ENCODE measurements around the gene CGN. TPM values are rescaled to one million over a fixed set of nuclear protein-coding genes. Genes with fewer than 3 reads are reported as not detected.

CGN gene
- total RNA-seq, 1 donor: 1.7 TPM

DNA sequence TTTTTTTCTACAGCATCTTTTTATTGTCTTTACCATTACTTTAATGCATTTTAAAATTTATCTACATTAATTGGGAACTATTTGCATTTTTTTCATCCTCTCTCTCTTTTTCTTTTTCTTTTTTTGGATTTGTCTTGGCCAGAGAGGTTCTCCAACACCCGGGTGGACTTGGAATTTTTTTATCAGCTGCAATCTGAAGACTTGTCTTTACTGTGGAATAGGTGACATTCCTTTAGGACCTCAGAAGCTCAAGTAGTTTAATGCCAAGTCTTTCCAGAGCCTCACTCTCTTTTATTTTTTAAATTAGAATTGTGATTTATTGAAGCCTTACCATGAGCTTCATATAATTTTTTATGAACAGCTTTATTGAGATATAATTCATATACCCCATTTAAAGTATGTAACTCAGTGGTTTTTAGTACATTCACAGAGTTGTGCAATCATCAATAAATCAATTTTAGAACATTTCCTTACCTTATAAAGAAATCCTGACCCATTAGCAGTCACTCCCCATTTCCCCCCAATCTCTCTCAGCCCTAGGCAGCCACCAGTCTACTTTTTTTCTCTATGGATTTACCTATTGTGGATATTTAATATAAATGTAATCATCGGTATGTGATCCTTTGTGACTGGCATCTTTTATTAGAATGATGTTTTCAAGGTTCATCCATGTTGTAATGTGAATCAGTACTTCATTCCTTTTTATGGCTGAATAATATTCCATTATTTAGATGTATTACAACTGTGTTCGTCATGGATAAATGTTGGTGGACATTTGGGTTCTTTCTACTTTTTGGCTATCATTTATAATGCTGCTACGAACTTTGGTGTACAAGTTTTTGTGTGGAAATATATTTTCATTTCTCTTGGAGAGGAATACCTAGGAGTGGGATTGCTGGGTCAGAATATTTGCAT is 35.1 kb downstream of the CGN start:
- no peak overlapping the region for H3K4me3 ChIP-seq (ENCODE audit: low read length)
- H3K27me3 ChIP-seq (ENCODE audit: insufficient read depth, low read length): peaks cover 4% of the 10 kb centered on the region
- H3K9me3 ChIP-seq (ENCODE audit: low read depth, low read length): no peaks in the 10 kb centered on the region
- peaks cover 2% of the 10 kb centered on the region for H3K4me1 ChIP-seq (ENCODE audit: insufficient read depth, low read length)

DNA sequence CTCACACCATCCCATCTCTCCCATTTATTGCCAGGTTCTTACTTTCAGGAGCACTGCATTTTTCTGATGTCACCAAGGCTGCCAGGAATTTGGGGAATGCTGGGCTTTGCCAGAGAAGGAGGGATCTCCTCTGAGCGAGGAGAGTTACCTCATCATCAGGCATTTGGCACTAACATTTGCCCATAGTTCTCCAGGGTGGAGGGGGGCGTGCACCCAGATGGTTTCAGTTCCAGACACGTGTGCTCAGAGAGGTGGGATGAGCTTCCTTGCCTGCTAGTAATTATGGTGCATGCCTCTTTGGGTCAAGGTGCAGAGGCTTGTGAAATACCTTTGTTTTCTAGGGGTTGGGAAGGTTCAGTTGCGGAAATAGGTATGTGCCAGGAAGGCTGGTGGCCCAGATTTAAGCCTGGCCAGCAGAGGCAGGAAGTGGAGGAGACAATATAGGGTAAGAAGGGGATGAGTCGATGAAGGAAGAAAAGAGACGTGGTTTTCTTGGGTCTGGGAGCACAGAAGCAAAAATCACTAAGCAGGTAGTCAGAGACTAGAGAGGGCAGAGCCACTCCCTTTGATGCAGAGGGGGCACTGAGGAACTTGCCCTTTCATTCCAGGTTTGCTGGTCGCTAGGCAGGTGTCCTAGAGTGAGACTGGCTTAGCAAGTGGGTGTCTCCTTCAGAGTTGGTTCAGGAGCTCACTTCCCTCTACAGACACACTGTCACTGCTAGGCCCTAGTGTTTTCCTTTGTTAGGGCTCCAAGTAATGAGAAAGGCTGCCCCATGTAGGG is 36.1 kb downstream of the CGN start:
- H3K27me3 ChIP-seq (ENCODE audit: insufficient read depth, low read length): peaks cover 3% of the 10 kb centered on the region
- no peak overlapping the region for H3K4me3 ChIP-seq (ENCODE audit: low read length)
- H3K4me1 ChIP-seq (ENCODE audit: insufficient read depth, low read length): no peaks in the 10 kb centered on the region
- H3K9me3 ChIP-seq (ENCODE audit: low read depth, low read length): no peaks in the 10 kb centered on the region

DNA sequence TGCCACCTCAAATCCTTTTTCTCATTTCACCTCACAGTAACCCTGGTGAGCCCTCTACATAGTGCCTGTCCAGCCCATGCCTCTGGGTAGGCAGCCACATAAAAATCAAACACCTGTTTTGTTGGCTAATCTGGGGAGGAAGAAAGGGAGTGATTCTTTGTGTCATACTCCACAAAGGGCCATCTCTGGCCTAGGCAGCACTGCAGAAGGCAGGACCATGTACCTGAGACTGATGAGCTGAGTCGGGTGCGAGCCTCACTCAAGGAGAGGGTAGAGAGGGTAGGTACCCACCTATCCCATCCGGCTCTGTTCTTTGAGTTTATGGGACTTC is 36.7 kb downstream of the CGN start:
- Histone ChIP-seq H3K4me1 (ENCODE audit: insufficient read depth, low read length) (no peaks in the 10 kb centered on the region), H3K27me3 (ENCODE audit: insufficient read depth, low read length) (no peaks in the 10 kb centered on the region), H3K9me3 (ENCODE audit: low read depth, low read length) (no peaks in the 10 kb centered on the region), H3K4me3 (ENCODE audit: low read length) (no peak overlapping the region)

DNA sequence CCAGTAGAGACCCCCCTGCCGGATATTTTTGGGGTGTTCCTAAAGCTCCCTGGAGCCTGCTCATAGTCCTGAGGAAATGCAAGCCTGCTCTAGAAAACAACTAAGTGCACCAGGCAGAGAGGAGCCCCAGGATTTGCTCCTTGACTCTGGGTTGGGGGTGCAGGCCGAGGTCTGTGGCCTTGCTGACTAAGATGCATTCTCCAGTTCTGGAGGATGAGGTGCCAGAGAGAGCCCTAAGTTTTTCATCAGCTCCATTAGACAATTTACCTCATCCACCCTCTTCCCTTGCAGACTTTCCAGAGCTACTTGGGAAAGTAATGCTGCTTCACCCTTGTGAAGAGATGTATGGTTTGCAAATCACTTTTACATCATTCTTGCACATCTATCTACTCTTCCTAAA is 38.0 kb downstream of the CGN start:
- H3K4me1 ChIP-seq (ENCODE audit: insufficient read depth, low read length): no peaks in the 10 kb centered on the region
- no peaks in the 10 kb centered on the region for H3K27me3 ChIP-seq (ENCODE audit: insufficient read depth, low read length)
- H3K4me3 ChIP-seq (ENCODE audit: low read length): no peak overlapping the region
- no peaks in the 10 kb centered on the region for H3K9me3 ChIP-seq (ENCODE audit: low read depth, low read length)

DNA sequence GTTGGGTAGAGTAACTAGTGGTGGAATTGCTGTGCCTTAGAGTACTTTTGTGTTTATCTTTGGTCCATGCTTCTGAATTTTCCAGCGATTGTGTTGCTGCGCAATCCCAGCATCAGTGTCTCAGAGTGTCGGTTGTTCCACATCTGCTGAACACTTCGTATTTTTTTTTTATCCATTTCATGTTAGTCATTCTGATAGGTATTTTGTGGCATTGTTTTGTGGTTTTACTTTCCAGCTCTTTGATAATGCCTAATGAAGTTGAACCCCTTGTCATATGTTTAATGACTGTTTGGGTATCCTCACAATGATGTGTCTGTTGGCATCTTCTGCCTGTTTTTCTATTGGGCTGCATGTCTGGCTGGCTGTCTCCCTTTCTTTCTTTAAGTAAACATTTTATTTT is 42.5 kb downstream of the CGN start:
- H3K4me3 ChIP-seq (ENCODE audit: low read length): no peak overlapping the region
- no peaks in the 10 kb centered on the region for H3K9me3 ChIP-seq (ENCODE audit: low read depth, low read length)
- H3K27me3 ChIP-seq (ENCODE audit: insufficient read depth, low read length): no peaks in the 10 kb centered on the region
- no peaks in the 10 kb centered on the region for H3K4me1 ChIP-seq (ENCODE audit: insufficient read depth, low read length)

DNA sequence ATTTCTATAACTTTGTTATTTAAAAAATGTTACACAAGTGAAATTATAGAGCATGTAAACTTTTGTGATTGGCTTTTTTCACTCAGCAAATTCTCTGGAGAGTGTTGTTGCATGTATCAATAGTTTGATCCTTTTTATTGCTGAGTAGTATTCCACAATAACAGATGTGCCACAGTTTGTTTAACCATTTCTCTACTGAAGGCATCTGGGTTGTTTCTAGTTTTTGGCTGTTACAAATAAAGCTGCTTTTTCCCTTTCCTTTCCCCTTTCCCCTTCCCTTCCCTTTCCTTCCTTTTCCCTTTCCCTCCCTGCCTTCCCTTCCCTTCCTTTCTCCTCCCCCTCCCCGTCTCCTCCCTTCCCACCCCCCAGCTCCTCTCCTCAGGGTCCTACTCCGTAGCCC is 44.9 kb downstream of the CGN start:
- Histone ChIP-seq H3K4me3 (ENCODE audit: low read length) (no peak overlapping the region), H3K27me3 (ENCODE audit: insufficient read depth, low read length) (no peaks in the 10 kb centered on the region), H3K9me3 (ENCODE audit: low read depth, low read length) (no peaks in the 10 kb centered on the region), H3K4me1 (ENCODE audit: insufficient read depth, low read length) (peaks cover 5% of the 10 kb centered on the region)

DNA sequence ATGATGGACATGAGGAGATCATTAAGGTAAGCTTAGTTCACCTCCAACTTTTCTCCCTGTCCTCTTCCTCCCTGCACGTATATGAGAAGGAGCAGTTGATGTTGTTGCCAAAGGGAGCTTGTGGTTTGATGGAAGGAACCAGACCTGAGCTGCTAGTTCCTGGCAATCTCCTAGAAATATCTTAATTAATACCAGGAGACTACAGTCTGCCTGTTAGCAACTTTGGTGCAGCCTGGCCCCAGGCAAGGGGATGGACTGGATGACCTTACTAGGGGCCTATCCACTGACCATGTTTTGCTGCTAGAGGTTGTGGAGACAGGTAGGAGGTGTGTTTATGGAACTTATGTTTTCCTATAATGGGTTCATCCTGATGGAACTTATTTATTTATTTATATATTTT is 51.5 kb downstream of the CGN start:
- H3K9me3 ChIP-seq (ENCODE audit: low read depth, low read length): no peaks in the 10 kb centered on the region
- no peak overlapping the region for H3K4me3 ChIP-seq (ENCODE audit: low read length)
- no peaks in the 10 kb centered on the region for H3K27me3 ChIP-seq (ENCODE audit: insufficient read depth, low read length)
- peaks cover 5% of the 10 kb centered on the region for H3K4me1 ChIP-seq (ENCODE audit: insufficient read depth, low read length)

DNA sequence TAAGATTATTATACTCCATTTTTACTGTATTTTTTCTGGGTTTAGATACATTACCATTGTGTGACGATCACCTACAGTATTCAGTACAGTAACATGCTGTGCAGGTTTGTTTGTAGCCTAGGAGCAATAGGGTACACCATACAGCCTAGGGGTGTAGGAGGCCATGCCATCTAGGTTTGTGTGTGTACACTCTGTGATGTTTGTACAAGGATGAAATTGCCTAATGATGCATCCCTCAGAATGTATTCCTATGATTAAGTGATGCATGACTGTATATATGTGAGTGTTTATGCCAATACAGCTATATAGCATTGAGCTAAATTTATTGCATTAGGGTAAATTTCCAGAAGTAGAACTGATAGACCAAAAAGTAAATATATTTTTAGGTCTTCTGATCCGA is 52.2 kb downstream of the CGN start:
- Histone ChIP-seq H3K4me3 (ENCODE audit: low read length) (no peak overlapping the region), H3K27me3 (ENCODE audit: insufficient read depth, low read length) (no peaks in the 10 kb centered on the region), H3K4me1 (ENCODE audit: insufficient read depth, low read length) (peaks cover 5% of the 10 kb centered on the region), H3K9me3 (ENCODE audit: low read depth, low read length) (no peaks in the 10 kb centered on the region)

DNA sequence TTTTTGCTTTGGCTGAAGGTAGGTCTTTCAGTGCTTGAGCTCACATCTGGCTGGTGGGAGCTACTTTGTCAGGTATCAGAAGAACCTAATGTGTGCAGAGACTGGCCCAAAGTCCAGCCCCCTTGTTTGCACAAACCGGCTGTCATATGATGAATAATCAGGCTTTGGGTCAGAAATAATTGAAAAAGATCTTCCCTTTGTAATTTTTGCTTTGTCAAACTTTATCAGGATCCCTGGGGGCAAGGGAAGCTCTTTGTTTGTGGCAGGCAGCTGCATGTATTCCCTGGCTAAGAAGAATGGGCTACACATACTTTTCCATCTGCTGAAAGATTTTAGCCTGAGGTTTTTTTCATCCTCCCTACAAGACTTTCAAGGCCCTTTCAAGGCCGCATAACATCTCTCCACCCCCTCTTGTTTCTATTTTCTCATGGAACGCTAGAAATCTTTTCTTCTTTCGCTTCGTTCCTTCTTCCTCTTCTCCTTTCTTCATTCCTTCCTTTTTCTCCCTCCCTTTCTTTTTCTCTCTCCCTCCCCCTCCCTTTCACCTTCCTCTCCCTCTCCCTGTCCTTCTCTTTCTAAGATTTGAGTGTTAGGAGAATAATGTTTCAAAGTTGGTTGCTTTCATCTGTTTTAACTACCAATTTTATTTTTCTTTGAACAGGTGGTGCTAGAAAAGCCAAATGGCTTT is 54.5 kb downstream of the CGN start:
- Histone ChIP-seq H3K9me3 (ENCODE audit: low read depth, low read length) (no peaks in the 10 kb centered on the region), H3K4me3 (ENCODE audit: low read length) (no peak overlapping the region), H3K27me3 (ENCODE audit: insufficient read depth, low read length) (no peaks in the 10 kb centered on the region), H3K4me1 (ENCODE audit: insufficient read depth, low read length) (no peaks in the 10 kb centered on the region)

DNA sequence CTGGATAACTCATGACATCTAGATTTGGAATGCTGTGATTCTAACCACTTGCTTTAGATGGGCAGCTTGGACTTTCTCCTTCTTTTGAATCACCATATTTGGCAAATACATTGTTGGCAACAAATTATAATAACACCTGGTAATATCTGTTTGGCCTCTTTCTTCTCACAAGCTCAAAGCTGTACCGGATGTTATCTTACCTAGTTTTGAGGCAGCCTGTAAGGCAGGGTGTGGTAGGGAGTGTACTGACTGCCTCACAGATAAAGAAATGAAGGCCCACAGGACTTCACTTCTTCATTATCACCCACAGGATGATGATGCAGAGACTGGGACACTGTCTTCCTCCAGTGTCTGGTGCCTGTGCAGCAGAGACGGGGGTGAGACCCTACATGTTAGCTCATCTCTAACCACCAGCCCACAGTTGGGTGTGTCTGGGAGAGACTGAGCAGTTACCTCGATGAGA is 57.5 kb downstream of the CGN start:
- no peaks in the 10 kb centered on the region for H3K4me1 ChIP-seq (ENCODE audit: insufficient read depth, low read length)
- no peak overlapping the region for H3K4me3 ChIP-seq (ENCODE audit: low read length)
- H3K27me3 ChIP-seq (ENCODE audit: insufficient read depth, low read length): no peaks in the 10 kb centered on the region
- no peaks in the 10 kb centered on the region for H3K9me3 ChIP-seq (ENCODE audit: low read depth, low read length)

DNA sequence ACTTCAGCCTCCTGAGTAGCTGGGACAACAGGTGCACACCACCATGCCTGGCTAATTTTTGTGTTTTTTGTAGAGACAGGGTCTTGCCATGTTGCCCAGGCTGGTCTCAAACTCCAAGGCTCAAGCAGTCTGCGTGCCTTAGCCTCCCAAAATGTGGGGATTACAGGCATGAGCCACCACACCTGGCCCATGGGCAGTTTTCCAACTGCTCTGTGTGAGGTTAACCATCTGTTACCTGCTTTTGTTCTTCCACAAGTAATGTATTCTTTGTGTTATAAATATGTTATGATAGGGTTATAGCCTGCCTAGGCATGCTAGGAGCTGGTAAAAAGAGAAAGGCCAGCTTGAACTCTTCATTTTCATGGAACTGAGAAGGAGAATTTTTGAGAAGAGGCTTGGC is 59.6 kb downstream of the CGN start:
- Histone ChIP-seq H3K27me3 (ENCODE audit: insufficient read depth, low read length) (no peaks in the 10 kb centered on the region), H3K4me1 (ENCODE audit: insufficient read depth, low read length) (no peaks in the 10 kb centered on the region), H3K9me3 (ENCODE audit: low read depth, low read length) (no peaks in the 10 kb centered on the region), H3K4me3 (ENCODE audit: low read length) (no peak overlapping the region)

DNA sequence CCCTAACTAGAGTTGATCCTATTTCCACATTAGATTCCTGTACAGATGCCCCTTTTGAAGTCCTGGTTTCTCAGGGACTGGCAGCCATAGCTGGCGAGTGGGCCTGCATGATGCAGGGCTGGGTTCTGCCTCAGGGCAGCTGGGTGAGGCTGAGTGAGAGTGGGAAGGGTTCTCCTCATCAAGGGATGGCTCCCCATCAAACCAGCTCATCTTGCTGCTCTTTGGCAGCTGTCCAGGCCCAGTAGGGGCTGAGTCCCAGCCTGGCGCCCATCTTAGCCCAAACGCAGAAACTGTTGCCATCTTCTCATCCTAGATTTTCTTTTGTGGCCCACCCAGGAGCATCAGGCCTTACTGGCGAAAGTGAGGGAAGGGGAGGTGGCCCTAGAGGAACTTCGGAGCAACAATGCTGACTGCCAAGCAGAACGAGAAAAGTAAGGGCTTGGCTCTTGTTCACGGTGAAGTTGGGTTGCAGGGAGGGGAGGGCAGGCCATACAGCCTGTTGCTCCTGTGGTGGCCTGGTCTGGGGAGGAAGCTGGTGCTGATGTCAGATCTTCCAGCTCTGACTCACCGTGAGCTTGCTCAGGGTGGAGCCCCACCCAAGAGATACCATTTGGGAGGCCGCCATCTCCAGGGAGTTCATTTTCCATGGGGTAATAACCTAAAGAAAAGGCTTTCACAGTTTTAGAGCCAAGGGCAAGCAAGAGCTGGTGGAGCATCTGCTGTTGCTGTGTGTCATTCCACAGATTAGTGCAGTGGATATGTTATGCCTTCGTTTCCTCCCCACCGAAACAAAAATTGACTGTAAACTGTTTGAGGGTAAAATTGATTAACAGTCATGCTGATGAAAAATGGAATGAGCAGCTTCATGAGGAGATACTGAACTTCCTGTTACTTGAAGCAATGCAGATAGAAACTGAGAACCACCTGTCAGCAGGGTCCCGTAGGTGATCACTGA is 63.7 kb downstream of the CGN start:
- Histone ChIP-seq H3K9me3 (ENCODE audit: low read depth, low read length) (no peaks in the 10 kb centered on the region), H3K27me3 (ENCODE audit: insufficient read depth, low read length) (no peaks in the 10 kb centered on the region), H3K4me1 (ENCODE audit: insufficient read depth, low read length) (no peaks in the 10 kb centered on the region), H3K4me3 (ENCODE audit: low read length) (no peak overlapping the region)

DNA sequence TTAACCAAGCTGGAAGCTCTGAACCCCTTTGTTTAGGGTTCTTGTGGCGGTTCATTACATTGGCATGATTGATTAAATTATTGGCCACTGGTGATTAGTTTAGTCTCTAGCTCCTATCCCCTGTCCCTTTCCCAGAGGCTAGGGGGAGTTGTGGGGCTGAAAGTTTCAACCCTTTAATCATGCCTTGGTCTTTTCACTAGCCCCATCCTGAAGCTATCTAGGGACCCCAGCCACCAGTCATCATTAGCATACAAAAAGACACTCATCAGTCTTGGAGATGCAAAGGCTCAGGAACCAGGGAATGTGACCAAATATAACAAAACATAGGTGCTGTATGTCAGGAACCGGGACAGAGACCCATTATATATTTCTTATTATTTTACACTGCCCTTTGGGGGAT is 66.0 kb downstream of the CGN start:
- Histone ChIP-seq H3K4me3 (ENCODE audit: low read length) (no peak overlapping the region), H3K4me1 (ENCODE audit: insufficient read depth, low read length) (no peaks in the 10 kb centered on the region), H3K27me3 (ENCODE audit: insufficient read depth, low read length) (no peaks in the 10 kb centered on the region), H3K9me3 (ENCODE audit: low read depth, low read length) (no peaks in the 10 kb centered on the region)

DNA sequence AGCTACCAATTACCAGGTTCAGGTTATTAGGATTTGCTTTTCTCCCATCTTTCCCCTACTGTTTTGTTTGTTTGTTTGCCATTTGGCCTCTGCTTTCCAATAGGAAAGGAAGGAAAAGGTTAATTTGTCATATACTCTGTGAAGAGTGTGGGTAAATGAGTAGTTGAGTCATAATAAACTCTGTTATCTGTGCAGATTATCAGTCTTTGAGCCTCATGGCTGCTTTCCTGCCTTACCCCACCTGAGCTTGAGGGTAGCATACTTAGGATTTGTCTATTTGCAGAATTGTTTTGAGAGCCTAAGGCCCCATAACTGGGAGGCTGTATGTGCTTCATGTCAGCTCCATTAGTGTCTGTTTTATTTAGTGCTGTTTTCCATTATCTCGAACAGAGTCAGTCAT is 67.8 kb downstream of the CGN start:
- H3K4me3 ChIP-seq (ENCODE audit: low read length): no peak overlapping the region
- H3K9me3 ChIP-seq (ENCODE audit: low read depth, low read length): no peaks in the 10 kb centered on the region
- H3K27me3 ChIP-seq (ENCODE audit: insufficient read depth, low read length): no peaks in the 10 kb centered on the region
- H3K4me1 ChIP-seq (ENCODE audit: insufficient read depth, low read length): no peaks in the 10 kb centered on the region

Data from mononuclear cell (primary cell).